ENCODE results near the gene CDH26. TPM values are rescaled to one million over a fixed set of nuclear protein-coding genes. Genes with fewer than 3 reads are reported as not detected.

The CDH26 gene
- total and polyA plus RNA-seq, 7 experiments from 2014 or later, result 0.09 to 6.6 (median 2.4) TPM; not detected in 1

DNA sequence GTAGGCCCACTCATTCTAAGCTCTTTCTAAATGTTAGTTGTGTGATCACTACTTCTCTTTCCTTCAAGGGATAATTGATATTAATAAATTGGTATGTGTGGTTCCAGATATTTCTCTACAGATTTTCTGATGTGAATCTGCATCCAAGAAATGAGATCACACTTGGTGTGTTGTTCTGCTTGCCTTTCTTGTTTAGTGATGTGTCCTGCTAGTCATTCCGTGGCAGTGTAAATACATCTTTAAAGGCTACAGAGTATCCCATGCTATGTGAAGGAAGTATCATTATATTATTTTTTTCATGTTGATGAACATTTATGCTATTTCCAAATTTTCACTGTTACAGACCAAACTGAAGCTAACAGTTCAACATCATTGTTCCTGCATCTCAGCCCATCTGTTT, 13.2 kb downstream of the CDH26 start:
- no peak overlapping the region for H3K27ac ChIP-seq (ENCODE audit: low read depth, low read length)
- no peaks in the 10 kb centered on the region for H3K4me1 ChIP-seq (ENCODE audit: control insufficient read depth in 2 of 2, insufficient read depth in 2 of 2, low read length in 2 of 2)
- POLR2A ChIA-PET, result no interaction called here
- no peaks in the 10 kb centered on the region for H3K9me3 Mint-ChIP-seq
- no peaks in the 10 kb centered on the region for H3K9me3 ChIP-seq (ENCODE audit: control insufficient read depth in 2 of 3, low read length in 3 of 3)
- intact Hi-C loops (cut with micrococcal nuclease), result no loop called here
- H3K27me3 Mint-ChIP-seq, result no peaks in the 10 kb centered on the region
- peaks cover 0 to 21% (median 10%) of the 10 kb centered on the region in 5 donors for H3K36me3 Mint-ChIP-seq
- ATAC-seq (no peak), DNase-seq (no peak)
- no peak overlapping the region for H3K4me3 ChIP-seq (ENCODE audit: low read length)
- no peaks in the 10 kb centered on the region for H3K27me3 ChIP-seq (ENCODE audit: control insufficient read depth in 2 of 2, insufficient read depth in 2 of 2, low read length in 2 of 2)
- no peaks in the 10 kb centered on the region for H3K36me3 ChIP-seq (ENCODE audit: control insufficient read depth in 2 of 3, insufficient read depth in 3 of 3, low read length in 3 of 3)
- H3K27ac Mint-ChIP-seq, result no peak overlapping the region
- CTCF ChIA-PET, result interaction anchor here (0.6 to 1.6 kb wide), 2 partner anchors 23 to 86 kb away, joined by 3 to 4 read pairs; no protein-coding TSS in a partner anchor
- no peak overlapping the region for H3K4me3 Mint-ChIP-seq
- H3K4me1 Mint-ChIP-seq, result no peaks in the 10 kb centered on the region

- H3K4me1 Mint-ChIP-seq, result no peaks in the 10 kb centered on the region
- Histone ChIP-seq H3K27me3 (ENCODE audit: control insufficient read depth in 2 of 2, insufficient read depth in 2 of 2, low read length in 2 of 2) (no peaks in the 10 kb centered on the region), H3K36me3 (ENCODE audit: control insufficient read depth in 2 of 3, insufficient read depth in 3 of 3, low read length in 3 of 3) (no peaks in the 10 kb centered on the region), H3K9me3 (ENCODE audit: control insufficient read depth in 2 of 3, low read length in 3 of 3) (no peaks in the 10 kb centered on the region), H3K4me3 (ENCODE audit: low read length) (no peak overlapping the region), H3K4me1 (ENCODE audit: control insufficient read depth in 2 of 2, insufficient read depth in 2 of 2, low read length in 2 of 2) (no peaks in the 10 kb centered on the region), H3K27ac (ENCODE audit: low read depth, low read length) (no peak overlapping the region)
- H3K4me3 Mint-ChIP-seq, result no peak overlapping the region
- H3K27ac Mint-ChIP-seq, result no peak overlapping the region
- intact Hi-C loops (cut with micrococcal nuclease), result no loop called here
- H3K36me3 Mint-ChIP-seq, result peaks cover 0 to 21% (median 10%) of the 10 kb centered on the region in 5 donors
- DNase-seq (no peak), ATAC-seq (no peak)
- ChIA-PET POLR2A (no interaction called here), CTCF (interaction anchor here (1.6 kb wide), 1 partner anchor 86 kb away, joined by 4 read pairs; no protein-coding TSS in a partner anchor)
- H3K9me3 Mint-ChIP-seq, result no peaks in the 10 kb centered on the region
- H3K27me3 Mint-ChIP-seq, result no peaks in the 10 kb centered on the region
Measured at GRCh38 chr20:59972037-59972801, 14.0 kb downstream of the CDH26 start.

DNA sequence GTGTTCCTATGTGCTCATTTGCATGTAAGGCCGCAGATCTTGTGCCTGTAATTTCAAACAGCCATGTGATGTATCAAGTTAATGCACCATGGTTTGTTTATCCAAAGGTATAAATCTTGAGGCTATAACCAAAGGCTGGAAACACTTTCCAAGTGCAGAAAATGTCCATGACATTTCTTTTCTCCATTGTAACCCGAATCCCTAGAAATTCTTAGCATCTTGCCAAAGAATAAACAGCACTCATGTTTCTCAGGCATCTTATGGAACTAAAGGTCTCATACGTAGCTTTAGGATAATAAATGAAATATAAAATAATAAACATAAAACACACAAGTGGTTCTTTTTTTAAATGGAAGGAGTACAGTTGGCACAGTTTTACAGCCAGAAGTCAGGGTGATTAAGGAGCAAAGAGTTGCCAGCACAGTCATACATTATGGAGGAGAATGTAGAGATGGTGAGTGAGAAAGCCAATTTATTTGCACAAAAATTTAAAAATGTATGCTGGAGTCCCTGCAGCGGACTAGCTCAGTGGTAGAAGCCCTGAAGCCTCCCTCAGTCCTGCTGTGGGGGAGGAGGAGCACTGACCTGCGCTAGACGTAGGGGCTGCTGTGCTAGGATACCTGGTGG, 18.0 kb downstream of the CDH26 start:
- Mint-ChIP-seq H3K9me3 (peaks cover 0 to 3% (median 0%) of the 10 kb centered on the region in 11 donors), H3K36me3 (peaks cover 0 to 30% (median 15%) of the 10 kb centered on the region in 5 donors), H3K4me1 (no peaks in the 10 kb centered on the region), H3K4me3 (no peak overlapping the region), H3K27ac (no peak overlapping the region), H3K27me3 (peaks cover 0 to 3% (median 0%) of the 10 kb centered on the region in 5 donors)
- CTCF ChIA-PET, result no interaction called here
- POLR2A ChIA-PET, result no interaction called here
- Histone ChIP-seq H3K27me3 (ENCODE audit: control insufficient read depth in 2 of 2, insufficient read depth in 2 of 2, low read length in 2 of 2) (no peaks in the 10 kb centered on the region), H3K27ac (ENCODE audit: low read depth, low read length) (no peak overlapping the region), H3K36me3 (ENCODE audit: control insufficient read depth in 2 of 3, insufficient read depth in 3 of 3, low read length in 3 of 3) (no peaks in the 10 kb centered on the region), H3K9me3 (ENCODE audit: control insufficient read depth in 2 of 3, low read length in 3 of 3) (no peaks in the 10 kb centered on the region), H3K4me1 (ENCODE audit: control insufficient read depth in 2 of 2, insufficient read depth in 2 of 2, low read length in 2 of 2) (no peaks in the 10 kb centered on the region), H3K4me3 (ENCODE audit: low read length) (no peak overlapping the region)
- intact Hi-C loops (cut with micrococcal nuclease), result no loop called here
- ATAC-seq (no peak), DNase-seq (no peak)

DNA sequence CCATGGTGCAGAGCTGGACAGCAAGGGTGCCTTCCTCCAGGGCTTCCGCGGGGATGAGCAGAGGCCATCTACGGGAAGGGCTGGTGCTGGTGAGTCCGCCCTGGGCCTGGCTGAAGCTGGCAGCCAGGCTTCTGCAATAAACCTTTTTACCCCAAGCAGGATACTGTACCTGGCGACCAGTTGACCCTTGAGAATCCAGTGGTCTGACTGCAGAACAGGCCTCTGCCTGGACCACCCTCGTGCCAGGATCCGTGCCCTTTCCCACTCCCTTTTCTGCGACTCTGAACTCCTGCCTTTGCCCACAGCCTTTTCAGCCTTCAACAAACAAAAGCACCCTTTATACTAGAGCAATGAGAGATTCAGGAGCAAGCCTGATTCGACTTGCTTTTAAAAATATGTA, 18.9 kb downstream of the CDH26 start:
- intact Hi-C loops (cut with micrococcal nuclease), result no loop called here
- no peaks in the 10 kb centered on the region for H3K27me3 ChIP-seq (ENCODE audit: control insufficient read depth in 2 of 2, insufficient read depth in 2 of 2, low read length in 2 of 2)
- H3K36me3 ChIP-seq (ENCODE audit: control insufficient read depth in 2 of 3, insufficient read depth in 3 of 3, low read length in 3 of 3), result no peaks in the 10 kb centered on the region
- H3K9me3 ChIP-seq (ENCODE audit: control insufficient read depth in 2 of 3, low read length in 3 of 3), result no peaks in the 10 kb centered on the region
- ATAC-seq, result no peak
- Mint-ChIP-seq H3K4me1 (no peaks in the 10 kb centered on the region), H3K27me3 (peaks cover 0 to 3% (median 0%) of the 10 kb centered on the region in 5 donors), H3K4me3 (no peak overlapping the region), H3K36me3 (peaks cover 0 to 28% (median 17%) of the 10 kb centered on the region in 5 donors), H3K27ac (no peak overlapping the region), H3K9me3 (peaks cover 0 to 3% (median 0%) of the 10 kb centered on the region in 11 donors)
- H3K4me1 ChIP-seq (ENCODE audit: control insufficient read depth in 2 of 2, insufficient read depth in 2 of 2, low read length in 2 of 2), result no peaks in the 10 kb centered on the region
- POLR2A ChIA-PET, result no interaction called here
- DNase-seq, result no peak
- H3K27ac ChIP-seq (ENCODE audit: low read depth, low read length), result no peak overlapping the region
- CTCF ChIA-PET, result no interaction called here
- H3K4me3 ChIP-seq (ENCODE audit: low read length), result no peak overlapping the region

- Mint-ChIP-seq H3K9me3 (peaks cover 0 to 3% (median 0%) of the 10 kb centered on the region in 11 donors), H3K27me3 (peaks cover 0 to 3% (median 0%) of the 10 kb centered on the region in 5 donors), H3K36me3 (peaks cover 0 to 28% (median 17%) of the 10 kb centered on the region in 5 donors), H3K4me1 (peaks cover 0 to 3% (median 0%) of the 10 kb centered on the region in 7 donors), H3K27ac (no peak overlapping the region), H3K4me3 (no peak overlapping the region)
- Histone ChIP-seq H3K36me3 (ENCODE audit: control insufficient read depth in 2 of 3, insufficient read depth in 3 of 3, low read length in 3 of 3) (peaks cover 0 to 4% (median 0%) of the 10 kb centered on the region in 3 experiments), H3K4me1 (ENCODE audit: control insufficient read depth in 2 of 2, insufficient read depth in 2 of 2, low read length in 2 of 2) (no peaks in the 10 kb centered on the region), H3K27ac (ENCODE audit: low read depth, low read length) (no peak overlapping the region), H3K9me3 (ENCODE audit: control insufficient read depth in 2 of 3, low read length in 3 of 3) (no peaks in the 10 kb centered on the region), H3K27me3 (ENCODE audit: control insufficient read depth in 2 of 2, insufficient read depth in 2 of 2, low read length in 2 of 2) (no peaks in the 10 kb centered on the region), H3K4me3 (ENCODE audit: low read length) (no peak overlapping the region)
- intact Hi-C loops (cut with micrococcal nuclease), result no loop called here
- DNase-seq (no peak), ATAC-seq (no peak)
- POLR2A ChIA-PET, result no interaction called here
- CTCF ChIA-PET, result no interaction called here
Measured at GRCh38 chr20:59983076-59983475, 24.9 kb downstream of the CDH26 start.

DNA sequence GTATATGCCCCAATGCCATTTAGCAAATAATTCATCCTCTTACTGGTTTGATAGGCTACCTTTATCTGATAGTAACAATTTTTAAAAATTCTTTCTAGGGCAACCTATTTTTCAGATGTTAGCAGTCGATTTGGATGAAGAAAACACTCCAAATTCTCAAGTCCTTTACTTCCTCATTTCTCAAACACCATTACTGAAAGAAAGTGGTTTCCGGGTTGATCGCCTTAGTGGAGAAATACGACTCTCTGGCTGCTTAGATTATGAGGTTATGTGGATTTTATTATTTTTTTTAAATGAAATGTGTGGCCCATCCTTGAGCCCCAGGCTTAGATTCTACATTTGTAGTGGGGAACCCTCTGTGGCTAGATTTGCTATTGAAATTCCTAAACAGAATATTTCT, 26.3 kb downstream of the CDH26 start:
- Histone ChIP-seq H3K36me3 (ENCODE audit: control insufficient read depth in 2 of 3, insufficient read depth in 3 of 3, low read length in 3 of 3) (peaks cover 0 to 4% (median 0%) of the 10 kb centered on the region in 3 experiments), H3K4me1 (ENCODE audit: control insufficient read depth in 2 of 2, insufficient read depth in 2 of 2, low read length in 2 of 2) (no peaks in the 10 kb centered on the region), H3K9me3 (ENCODE audit: control insufficient read depth in 2 of 3, low read length in 3 of 3) (no peaks in the 10 kb centered on the region), H3K27me3 (ENCODE audit: control insufficient read depth in 2 of 2, insufficient read depth in 2 of 2, low read length in 2 of 2) (no peaks in the 10 kb centered on the region), H3K27ac (ENCODE audit: low read depth, low read length) (no peak overlapping the region), H3K4me3 (ENCODE audit: low read length) (no peak overlapping the region)
- ChIA-PET POLR2A (no interaction called here), CTCF (no interaction called here)
- ATAC-seq, result no peak
- Mint-ChIP-seq H3K9me3 (peaks cover 0 to 3% (median 0%) of the 10 kb centered on the region in 11 donors), H3K27me3 (peaks cover 0 to 3% (median 0%) of the 10 kb centered on the region in 5 donors), H3K4me3 (no peak overlapping the region), H3K4me1 (peaks cover 0 to 3% (median 0%) of the 10 kb centered on the region in 7 donors), H3K36me3 (peaks cover 0 to 30% (median 18%) of the 10 kb centered on the region in 5 donors), H3K27ac (peak overlapping the region in 1 of 9 donors; percentile 68)
- no peak for DNase-seq
- intact Hi-C loops (cut with micrococcal nuclease), result no loop called here

Measured in naive thymus-derived CD4-positive, alpha-beta T cell (primary cell).